Dendritic cell treated with granulocyte-macrophage colony-stimulating factor and Interleukin-4, amounts not matched to agents 40 ng/mL and 50 ng/mL, for 4 days (primary cell): ENCODE measurements around the gene SERPINH1.
A peak's percentile ranks its signal among the peaks of the same experiment; 100 is the strongest.

Experiments used
- H3K27ac Mint-ChIP-seq: one replicate; pipeline ENCODE4 v1.8.0; 2022; ENCODE audit warnings: mild to moderate bottlenecking, mixed read lengths
- H3K27me3 Mint-ChIP-seq: one replicate; pipeline ENCODE4 v1.8.0; 2022; ENCODE audit warnings: mild to moderate bottlenecking, mixed read lengths
- H3K36me3 Mint-ChIP-seq: one replicate; pipeline ENCODE4 v1.8.0; 2022; ENCODE audit warnings: low read depth, mixed read lengths
- H3K4me1 Mint-ChIP-seq: one replicate; pipeline ENCODE4 v1.8.0; 2022; ENCODE audit warnings: low read depth, mixed read lengths
- H3K4me3 Mint-ChIP-seq: one replicate; pipeline ENCODE4 v1.8.0; 2022; ENCODE audit warnings: mild to moderate bottlenecking, moderate library complexity, mixed read lengths
- H3K9me3 Mint-ChIP-seq: one replicate; pipeline ENCODE4 v1.8.0; 2022; ENCODE audit warnings: mixed read lengths
- intact Hi-C: fragments of 100-400 bp; cut with micrococcal nuclease; formaldehyde crosslinking; loops from one replicate; pipeline ENCODE4 v1.15.0; 2022

Gene SERPINH1

DNA sequence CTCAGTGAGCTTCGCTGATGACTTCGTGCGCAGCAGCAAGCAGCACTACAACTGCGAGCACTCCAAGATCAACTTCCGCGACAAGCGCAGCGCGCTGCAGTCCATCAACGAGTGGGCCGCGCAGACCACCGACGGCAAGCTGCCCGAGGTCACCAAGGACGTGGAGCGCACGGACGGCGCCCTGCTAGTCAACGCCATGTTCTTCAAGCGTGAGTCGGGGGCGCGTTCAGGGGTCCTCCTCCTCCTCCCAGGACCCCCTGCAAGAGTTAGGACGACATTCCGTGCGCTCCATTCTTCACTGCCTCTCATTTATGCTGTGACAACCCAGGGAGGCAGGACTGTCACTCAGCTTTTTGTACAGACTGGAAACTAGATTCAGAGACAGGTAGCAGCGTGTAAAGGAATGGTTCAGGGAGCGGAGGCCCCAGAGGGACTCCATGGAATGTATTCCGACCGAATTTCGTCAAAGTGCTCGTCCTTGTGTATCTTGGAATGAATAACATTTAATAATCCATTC lies 4.8 kb downstream of the SERPINH1 start:
- H3K27ac Mint-ChIP-seq, result no peak overlapping the region
- peaks cover 24% of the 10 kb centered on the region for H3K4me1 Mint-ChIP-seq
- intact Hi-C loops, result no loop called here
- peaks cover 5% of the 10 kb centered on the region for H3K27me3 Mint-ChIP-seq
- no peak overlapping the region for H3K4me3 Mint-ChIP-seq
- peaks cover 53% of the 10 kb centered on the region for H3K36me3 Mint-ChIP-seq
- H3K9me3 Mint-ChIP-seq, result no peaks in the 10 kb centered on the region

DNA sequence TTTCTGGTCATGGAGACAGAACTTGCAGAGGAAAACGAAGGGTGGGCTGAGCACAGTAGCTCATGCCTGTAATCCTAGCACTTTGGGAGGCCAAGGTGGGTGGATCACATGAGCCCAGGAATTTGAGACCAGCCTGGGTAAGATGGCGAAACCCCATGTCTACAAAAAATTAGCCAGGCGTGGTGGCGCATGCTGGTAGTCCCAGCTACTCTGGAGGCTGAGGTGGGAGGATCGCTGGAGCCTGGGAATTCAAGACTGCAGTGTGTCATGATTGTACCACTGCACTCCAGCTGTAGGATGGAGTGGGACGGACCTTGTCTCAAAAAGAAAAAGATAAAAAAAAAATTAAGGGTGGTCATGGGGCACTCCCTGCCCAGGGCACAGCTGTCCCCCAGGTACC lies 5.9 kb downstream of the SERPINH1 start:
- no peaks in the 10 kb centered on the region for H3K27me3 Mint-ChIP-seq
- no peak overlapping the region for H3K27ac Mint-ChIP-seq
- no peak overlapping the region for H3K4me3 Mint-ChIP-seq
- intact Hi-C loops, result no loop called here
- H3K9me3 Mint-ChIP-seq, result no peaks in the 10 kb centered on the region
- H3K4me1 Mint-ChIP-seq, result peaks cover 15% of the 10 kb centered on the region
- peaks cover 56% of the 10 kb centered on the region for H3K36me3 Mint-ChIP-seq

DNA sequence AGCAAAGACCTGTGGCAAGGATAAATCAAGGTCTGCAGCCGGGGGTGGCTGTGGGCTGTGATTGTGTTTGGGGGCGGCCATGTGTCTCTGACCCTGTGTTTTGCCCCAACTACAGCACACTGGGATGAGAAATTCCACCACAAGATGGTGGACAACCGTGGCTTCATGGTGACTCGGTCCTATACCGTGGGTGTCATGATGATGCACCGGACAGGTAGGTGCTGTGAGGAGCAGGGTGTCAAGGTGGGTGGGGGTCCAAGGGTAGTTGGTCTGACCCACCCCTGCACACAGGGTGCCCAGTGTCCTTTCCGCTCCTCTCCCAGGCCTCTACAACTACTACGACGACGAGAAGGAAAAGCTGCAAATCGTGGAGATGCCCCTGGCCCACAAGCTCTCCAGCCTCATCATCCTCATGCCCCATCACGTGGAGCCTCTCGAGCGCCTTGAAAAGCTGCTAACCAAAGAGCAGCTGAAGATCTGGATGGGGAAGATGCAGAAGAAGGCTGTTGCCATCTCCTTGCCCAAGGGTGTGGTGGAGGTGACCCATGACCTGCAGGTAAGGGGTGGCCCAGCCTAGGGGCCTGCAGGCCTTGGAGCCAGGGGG lies 6.7 kb downstream of the SERPINH1 start:
- Mint-ChIP-seq H3K27ac (no peak overlapping the region), H3K4me3 (no peak overlapping the region), H3K4me1 (peaks cover 7% of the 10 kb centered on the region), H3K27me3 (no peaks in the 10 kb centered on the region), H3K9me3 (no peaks in the 10 kb centered on the region), H3K36me3 (peaks cover 59% of the 10 kb centered on the region)
- intact Hi-C loops, result no loop called here

DNA sequence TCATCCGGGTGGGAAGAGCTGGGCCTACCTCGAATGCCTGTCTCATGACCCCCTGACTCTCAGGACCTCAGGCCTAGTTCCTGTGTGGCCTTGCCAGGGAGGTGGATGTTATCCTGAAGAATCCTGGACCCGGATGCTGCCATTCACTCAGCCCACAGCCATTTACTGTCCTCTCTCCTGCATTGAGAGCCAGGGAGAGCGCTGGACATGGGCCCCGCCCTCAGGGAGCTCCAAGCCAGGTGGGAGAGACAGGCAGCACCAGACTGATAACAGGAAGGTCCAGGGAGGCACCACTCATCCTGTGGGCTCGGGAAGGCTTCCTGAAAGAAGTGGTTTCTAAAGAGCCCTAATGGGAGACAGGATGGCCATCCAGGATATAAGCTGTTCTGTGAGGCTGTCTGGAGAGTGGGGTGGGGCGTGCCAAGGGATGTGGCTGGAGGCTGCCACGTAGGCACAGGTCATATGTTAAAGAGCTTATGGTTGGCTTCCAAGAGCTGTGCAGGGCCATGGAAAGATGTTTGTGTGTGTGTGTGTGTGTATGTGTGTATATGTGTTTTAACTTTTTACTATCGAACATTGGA lies 8.6 kb downstream of the SERPINH1 start:
- intact Hi-C loops, result no loop called here
- peaks cover 4% of the 10 kb centered on the region for H3K27me3 Mint-ChIP-seq
- H3K9me3 Mint-ChIP-seq, result no peaks in the 10 kb centered on the region
- H3K4me1 Mint-ChIP-seq, result peaks cover 7% of the 10 kb centered on the region
- peaks cover 59% of the 10 kb centered on the region for H3K36me3 Mint-ChIP-seq
- no peak overlapping the region for H3K27ac Mint-ChIP-seq
- H3K4me3 Mint-ChIP-seq, result no peak overlapping the region

DNA sequence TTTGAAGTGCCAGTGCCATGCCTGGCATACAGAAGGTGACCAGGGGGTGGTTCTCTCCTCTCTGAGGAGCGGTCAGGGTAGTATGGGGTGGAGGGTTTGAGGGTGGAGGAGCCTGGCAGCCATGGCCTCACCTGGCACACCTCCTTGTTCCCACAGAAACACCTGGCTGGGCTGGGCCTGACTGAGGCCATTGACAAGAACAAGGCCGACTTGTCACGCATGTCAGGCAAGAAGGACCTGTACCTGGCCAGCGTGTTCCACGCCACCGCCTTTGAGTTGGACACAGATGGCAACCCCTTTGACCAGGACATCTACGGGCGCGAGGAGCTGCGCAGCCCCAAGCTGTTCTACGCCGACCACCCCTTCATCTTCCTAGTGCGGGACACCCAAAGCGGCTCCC lies 9.6 kb downstream of the SERPINH1 start:
- Mint-ChIP-seq H3K4me1 (peaks cover 17% of the 10 kb centered on the region), H3K27ac (no peak overlapping the region), H3K27me3 (peaks cover 6% of the 10 kb centered on the region), H3K4me3 (no peak overlapping the region), H3K36me3 (peaks cover 56% of the 10 kb centered on the region), H3K9me3 (peaks cover 9% of the 10 kb centered on the region)
- intact Hi-C loops, result no loop called here

DNA sequence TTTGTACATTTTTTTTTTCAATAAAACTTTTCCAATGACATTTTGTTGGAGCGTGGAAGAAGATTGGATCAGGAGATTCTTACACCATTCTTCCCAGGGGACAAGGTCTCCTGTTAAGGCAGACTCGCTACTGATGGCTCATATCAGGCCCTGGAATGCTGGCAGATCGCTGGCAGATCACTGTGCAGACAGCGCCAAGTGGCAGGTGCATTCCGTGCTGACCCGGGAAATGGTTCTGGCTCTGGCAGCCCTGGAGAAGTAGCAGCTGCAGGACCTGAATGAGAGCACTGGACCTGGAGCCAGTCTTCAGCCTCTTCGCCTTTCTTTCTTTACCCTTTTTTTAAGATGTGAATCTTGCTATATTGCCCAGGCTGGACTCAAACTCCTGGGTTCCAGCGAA lies 10.7 kb downstream of the SERPINH1 start:
- Mint-ChIP-seq H3K36me3 (peaks cover 49% of the 10 kb centered on the region), H3K4me3 (no peak overlapping the region), H3K27ac (no peak overlapping the region), H3K27me3 (peaks cover 6% of the 10 kb centered on the region), H3K4me1 (peaks cover 26% of the 10 kb centered on the region), H3K9me3 (peaks cover 11% of the 10 kb centered on the region)
- intact Hi-C loops, result no loop called here

DNA sequence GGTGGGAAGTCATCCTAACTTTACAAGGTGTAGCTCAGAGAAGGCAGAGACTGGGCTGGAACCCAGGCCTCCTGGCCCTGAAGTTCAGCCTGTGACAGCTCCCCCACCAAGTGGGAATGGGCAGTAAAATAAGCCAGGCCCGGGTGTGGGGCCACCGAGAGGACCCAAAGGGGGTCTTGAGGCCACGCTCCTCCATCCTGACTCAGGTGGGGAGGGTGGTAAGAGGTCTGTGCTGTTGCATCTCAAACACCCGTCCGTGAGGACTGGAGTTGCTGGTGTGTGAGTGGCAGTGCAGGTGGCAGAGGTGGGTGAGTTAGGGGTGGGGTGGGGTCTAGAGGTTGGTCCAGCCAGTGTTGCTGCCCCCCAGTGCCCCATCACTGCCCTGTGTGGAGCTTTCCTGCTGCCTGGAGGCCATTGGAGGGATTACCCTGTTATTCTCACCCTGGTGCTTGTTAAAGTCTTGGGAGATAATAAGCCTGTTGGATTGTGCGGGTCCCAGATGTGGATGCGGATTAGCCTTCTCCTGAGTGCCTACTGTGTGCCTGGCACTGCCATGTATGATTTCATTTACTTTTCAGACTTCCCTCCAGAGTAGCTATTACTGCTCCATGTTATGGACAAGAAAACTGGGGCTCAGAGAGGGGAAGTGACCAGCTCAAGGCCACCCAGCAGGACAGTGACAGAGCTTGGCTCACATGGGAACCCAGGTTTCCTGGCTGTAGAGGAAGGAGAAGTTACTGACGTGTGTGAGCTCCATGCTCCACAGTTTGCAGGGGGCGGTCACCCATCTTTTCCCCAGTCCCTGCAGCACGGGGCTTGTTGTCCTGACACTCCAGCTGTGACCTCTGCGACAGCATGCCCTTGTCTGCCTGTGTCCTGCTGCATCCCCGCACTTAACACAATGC lies 12.9 kb downstream of the SERPINH1 start:
- intact Hi-C loops, result no loop called here
- H3K4me1 Mint-ChIP-seq, result peaks cover 26% of the 10 kb centered on the region
- no peak overlapping the region for H3K4me3 Mint-ChIP-seq
- peaks cover 11% of the 10 kb centered on the region for H3K9me3 Mint-ChIP-seq
- peaks cover 15% of the 10 kb centered on the region for H3K27me3 Mint-ChIP-seq
- peaks cover 32% of the 10 kb centered on the region for H3K36me3 Mint-ChIP-seq
- no peak overlapping the region for H3K27ac Mint-ChIP-seq

DNA sequence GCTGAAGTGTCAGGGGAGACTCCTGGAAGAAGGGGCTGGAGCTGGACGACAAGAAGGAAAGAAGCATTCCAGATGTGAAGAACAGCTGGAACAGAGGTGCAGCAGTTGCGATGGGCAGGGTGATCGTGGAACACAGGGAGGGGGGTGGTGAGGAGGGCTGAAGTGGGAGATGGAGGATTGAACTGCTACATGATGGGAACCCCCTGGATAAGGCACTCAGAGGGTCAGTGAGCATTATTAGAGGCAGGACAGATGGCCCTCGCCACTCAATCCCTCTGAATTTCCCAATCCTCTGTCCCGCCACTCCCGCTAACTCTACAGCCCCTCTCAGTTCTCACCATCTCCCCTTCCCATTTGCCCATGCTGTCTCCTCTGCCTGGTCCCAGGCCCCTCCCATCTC lies 14.0 kb downstream of the SERPINH1 start:
- Mint-ChIP-seq H3K9me3 (peaks cover 11% of the 10 kb centered on the region), H3K4me3 (no peak overlapping the region), H3K4me1 (peaks cover 26% of the 10 kb centered on the region), H3K36me3 (peaks cover 21% of the 10 kb centered on the region), H3K27me3 (peaks cover 22% of the 10 kb centered on the region), H3K27ac (peak overlapping the region; percentile 10)
- intact Hi-C loops, result no loop called here

DNA sequence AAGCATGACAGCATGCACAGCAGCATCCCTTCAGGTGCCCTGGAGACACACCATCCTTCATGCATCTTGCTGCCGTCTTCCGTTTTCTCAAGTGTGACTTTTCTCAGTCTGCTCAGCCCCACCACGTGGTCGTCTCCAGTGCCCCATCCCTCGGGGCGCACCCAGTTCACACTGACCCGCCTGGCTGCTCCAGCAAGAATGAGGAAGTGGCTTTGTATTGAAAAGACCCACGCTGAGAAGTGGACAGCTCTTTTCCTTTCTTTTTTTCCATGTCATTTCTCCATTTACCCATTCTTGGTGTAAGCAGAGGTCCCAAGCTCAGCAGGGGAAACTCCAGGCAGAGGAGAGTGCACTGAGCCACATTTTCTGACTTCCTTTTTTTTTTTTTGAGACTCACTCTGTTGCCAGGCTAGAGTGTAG lies 14.5 kb downstream of the SERPINH1 start:
- Mint-ChIP-seq H3K4me1 (peaks cover 26% of the 10 kb centered on the region), H3K4me3 (no peak overlapping the region), H3K9me3 (peaks cover 11% of the 10 kb centered on the region), H3K36me3 (peaks cover 17% of the 10 kb centered on the region), H3K27me3 (peaks cover 24% of the 10 kb centered on the region), H3K27ac (peak overlapping the region; percentile 10)
- intact Hi-C loops, result no loop called here

DNA sequence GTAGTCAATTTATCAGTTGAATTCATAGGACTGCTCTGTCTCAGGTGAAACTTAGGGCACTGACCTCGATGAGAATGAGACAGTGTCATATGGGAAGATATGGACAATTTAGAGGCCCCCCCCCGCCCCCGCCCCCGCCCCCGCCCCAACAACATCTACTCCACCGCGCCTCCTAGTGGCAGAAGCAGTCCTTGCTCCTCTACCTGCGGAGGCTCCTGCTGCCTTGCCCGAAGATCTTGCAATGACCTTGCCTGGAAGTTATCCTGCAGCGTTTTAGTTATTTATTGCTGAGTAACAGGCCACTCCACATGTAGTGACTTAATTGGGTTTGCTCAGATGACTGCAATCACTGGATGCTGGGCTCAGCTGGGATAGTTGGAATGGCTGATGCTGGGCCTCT lies 15.2 kb downstream of the SERPINH1 start:
- intact Hi-C loops, result no loop called here
- Mint-ChIP-seq H3K4me1 (peaks cover 27% of the 10 kb centered on the region), H3K4me3 (no peak overlapping the region), H3K27ac (peak overlapping the region; percentile 10), H3K36me3 (peaks cover 10% of the 10 kb centered on the region), H3K27me3 (peaks cover 30% of the 10 kb centered on the region), H3K9me3 (peaks cover 11% of the 10 kb centered on the region)

DNA sequence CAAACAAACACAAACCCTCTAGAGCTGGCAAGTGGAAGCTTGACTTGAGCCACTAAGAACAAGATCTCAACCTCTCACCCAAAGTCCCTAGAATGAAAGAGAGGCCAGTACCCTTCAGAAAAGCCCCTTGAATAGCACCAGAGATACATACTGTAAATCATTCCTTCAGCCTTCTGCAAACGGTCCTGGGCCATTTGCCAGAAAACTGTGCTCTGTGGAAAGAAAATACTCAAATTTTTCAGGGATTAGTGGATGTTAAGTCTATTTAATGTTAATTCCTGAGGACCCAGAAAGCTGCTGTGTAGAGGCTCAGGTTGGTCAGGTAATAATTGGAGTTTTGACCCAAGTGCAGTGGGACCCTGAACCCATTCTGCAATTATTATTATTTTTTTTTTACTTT lies 16.9 kb downstream of the SERPINH1 start:
- intact Hi-C loops, result no loop called here
- no peak overlapping the region for H3K27ac Mint-ChIP-seq
- no peak overlapping the region for H3K4me3 Mint-ChIP-seq
- no peaks in the 10 kb centered on the region for H3K36me3 Mint-ChIP-seq
- H3K9me3 Mint-ChIP-seq, result peaks cover 11% of the 10 kb centered on the region
- H3K4me1 Mint-ChIP-seq, result peaks cover 40% of the 10 kb centered on the region
- H3K27me3 Mint-ChIP-seq, result peaks cover 39% of the 10 kb centered on the region

DNA sequence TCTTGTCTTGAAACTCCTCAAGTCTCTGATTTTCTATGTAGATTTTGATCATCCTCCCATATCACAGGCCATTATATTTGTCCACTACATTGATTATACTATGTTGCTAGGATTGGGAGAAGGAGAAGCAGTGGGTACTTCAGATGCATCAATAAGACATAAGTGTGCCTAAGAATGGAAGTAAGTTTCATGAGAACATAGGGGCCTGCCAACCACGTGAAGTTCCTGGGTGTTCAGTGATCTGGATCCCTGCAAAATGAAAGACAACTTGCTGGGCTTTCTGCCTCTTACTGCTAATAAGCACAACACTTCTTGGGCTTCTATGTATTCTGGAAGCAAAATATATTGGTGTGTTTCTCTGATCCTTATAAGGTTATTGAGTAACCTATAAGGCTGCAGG lies 17.8 kb downstream of the SERPINH1 start:
- H3K36me3 Mint-ChIP-seq, result no peaks in the 10 kb centered on the region
- intact Hi-C loops, result no loop called here
- peaks cover 11% of the 10 kb centered on the region for H3K9me3 Mint-ChIP-seq
- H3K27me3 Mint-ChIP-seq, result peaks cover 45% of the 10 kb centered on the region
- no peak overlapping the region for H3K27ac Mint-ChIP-seq
- H3K4me3 Mint-ChIP-seq, result no peak overlapping the region
- H3K4me1 Mint-ChIP-seq, result peaks cover 46% of the 10 kb centered on the region

DNA sequence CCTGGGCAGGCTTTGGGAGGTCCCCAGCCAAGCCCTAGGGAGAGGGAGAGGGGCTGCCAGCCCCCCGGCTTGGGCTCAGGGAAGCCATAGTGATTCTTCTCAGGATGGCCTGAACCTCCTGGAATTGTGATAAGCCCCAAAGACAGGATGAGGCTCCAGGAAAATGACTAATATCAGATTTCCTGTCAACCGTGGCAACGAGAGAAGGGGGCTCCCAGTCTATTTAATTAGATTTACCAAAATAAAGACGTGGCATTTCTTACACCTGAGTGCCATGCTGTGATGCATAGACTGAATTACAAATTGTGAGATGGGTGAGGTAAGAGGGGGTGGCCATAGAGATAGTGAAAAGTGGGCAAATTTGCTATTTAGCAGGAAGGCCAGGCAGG lies 20.4 kb downstream of the SERPINH1 start:
- no peaks in the 10 kb centered on the region for H3K9me3 Mint-ChIP-seq
- no peak overlapping the region for H3K27ac Mint-ChIP-seq
- peaks cover 20% of the 10 kb centered on the region for H3K4me1 Mint-ChIP-seq
- peaks cover 42% of the 10 kb centered on the region for H3K27me3 Mint-ChIP-seq
- H3K4me3 Mint-ChIP-seq, result no peak overlapping the region
- H3K36me3 Mint-ChIP-seq, result no peaks in the 10 kb centered on the region
- intact Hi-C loops, result no loop called here
